GM23338 (cell line): Measurements from ENCODE around the gene HTT. TPM values are rescaled to one million over a fixed set of nuclear protein-coding genes. Genes with fewer than 3 reads are reported as not detected.

Source experiments
- ATAC-seq: fragments of 200-7000 bp; cut with Tn5 transposase; 3 replicates; pipeline ENCODE4 v1.9.1; 2020
- DNase-seq: peaks from one replicate; pipeline ENCODE4 v3.0.0-alpha.2; 2015; ENCODE audit warnings: low spot score
- H2AFZ ChIP-seq: fragments of 200-600 bp; sonication (generic); 2 replicates; pipeline ENCODE4 v1.8.0; 2016; ENCODE audit warnings: antibody characterized with exemption, mild to moderate bottlenecking, moderate library complexity
- H3F3A ChIP-seq: fragments of 200-600 bp; sonication (generic); replicated peaks from 2 replicates; pipeline ENCODE4 v1.8.0; 2017; ENCODE audit warnings: antibody characterized with exemption, mixed run types, low read depth
- H3K27ac ChIP-seq: fragments of 200-600 bp; sonication (generic); 2 replicates; pipeline ENCODE4 v1.6.1; 2016; ENCODE audit warnings: low read depth
- H3K27me3 ChIP-seq: fragments of 200-600 bp; sonication (generic); 2 replicates; pipeline ENCODE4 v1.8.0; 2016; ENCODE audit warnings: mild to moderate bottlenecking, mixed run types, moderate library complexity; ENCODE audit not compliant: insufficient read depth
- H3K36me3 ChIP-seq: fragments of 200-600 bp; sonication (generic); 2 replicates; pipeline ENCODE4 v1.8.0; 2016; ENCODE audit warnings: mild to moderate bottlenecking; ENCODE audit not compliant: insufficient read depth
- H3K4me1 ChIP-seq: fragments of 200-600 bp; sonication (generic); 2 replicates; pipeline ENCODE4 v1.8.0; 2016; ENCODE audit warnings: mild to moderate bottlenecking, moderate library complexity; ENCODE audit not compliant: insufficient read depth
- H3K4me2 ChIP-seq: fragments of 200-600 bp; sonication (generic); 2 replicates; pipeline ENCODE4 v1.7.1; 2017; ENCODE audit warnings: mixed run types
- H3K4me3 ChIP-seq: fragments of 200-600 bp; sonication (generic); 2 replicates; pipeline ENCODE4 v1.6.1; 2016; ENCODE audit warnings: mixed run types
- H3K79me2 ChIP-seq: fragments of 200-600 bp; sonication (generic); replicated peaks from 2 replicates; pipeline ENCODE4 v1.8.0; 2017; ENCODE audit warnings: mild to moderate bottlenecking; ENCODE audit not compliant: insufficient read depth
- H3K9me2 ChIP-seq: fragments of 200-600 bp; sonication (generic); 2 replicates; pipeline ENCODE4 v1.8.0; 2017; ENCODE audit not compliant: insufficient read depth
- H4K20me1 ChIP-seq: fragments of 200-600 bp; sonication (generic); replicated peaks from 2 replicates; pipeline ENCODE4 v1.8.0; 2017; ENCODE audit warnings: mild to moderate bottlenecking; ENCODE audit not compliant: insufficient read depth
- H3K27ac Mint-ChIP-seq: 2 replicates; pipeline ENCODE4 v1.8.0; 2020; ENCODE audit warnings: inconsistent platforms, mild to moderate bottlenecking, moderate library complexity, mixed read lengths
- H3K27me3 Mint-ChIP-seq: 3 replicates; pipeline ENCODE4 v1.8.0; 2022; ENCODE audit warnings: low read depth, mild to moderate bottlenecking, moderate library complexity, mixed read lengths, inconsistent platforms; ENCODE audit not compliant: insufficient read depth, poor library complexity
- H3K36me3 Mint-ChIP-seq: 3 replicates; pipeline ENCODE4 v1.8.0; 2021; ENCODE audit warnings: low read depth, mild to moderate bottlenecking, inconsistent platforms, moderate library complexity, mixed read lengths
- H3K4me1 Mint-ChIP-seq: 3 replicates; pipeline ENCODE4 v1.8.0; 2020; ENCODE audit warnings: mild to moderate bottlenecking, inconsistent platforms, mixed read lengths
- H3K4me3 Mint-ChIP-seq: 3 replicates; pipeline ENCODE4 v1.8.0; 2021; ENCODE audit warnings: moderate library complexity, mild to moderate bottlenecking, inconsistent platforms, mixed read lengths
- H3K9me3 Mint-ChIP-seq: 3 replicates; pipeline ENCODE4 v1.8.0; 2020; ENCODE audit warnings: moderate library complexity, mild to moderate bottlenecking, inconsistent platforms, mixed read lengths
- CREB1 ChIP-seq: fragments of 250-450 bp; sonication (Bioruptor Pico); IDR thresholded peaks from 2 replicates; pipeline ENCODE4 v1.5.0; 2020; ENCODE audit warnings: low read depth, mild to moderate bottlenecking, moderate library complexity
- CTCF ChIP-seq, 2 experiments: fragments of 200-600 bp in 1 of 2; sonication (generic) in 1 of 2; conservative IDR thresholded peaks; 2 replicates each; pipeline versions ENCODE4 v1.5.1 to v1.6.1; 2016 to 2017; ENCODE audit warnings: antibody characterized with exemption in 2 of 2, low read depth in 2 of 2, mild to moderate bottlenecking in 2 of 2, moderate library complexity in 1 of 2
- ETS1 ChIP-seq: IDR thresholded peaks from 2 replicates; pipeline ENCODE4 v1.6.1; 2016; ENCODE audit warnings: antibody characterized with exemption
- EZH2 ChIP-seq: fragments of 200-600 bp; sonication (generic); IDR thresholded peaks from one replicate; pipeline ENCODE4 v1.8.0; 2017; ENCODE audit warnings: antibody characterized with exemption, mild to moderate bottlenecking, low read depth; ENCODE audit not compliant: unreplicated experiment
- EZH2phosphoT487 ChIP-seq: fragments of 200-600 bp; sonication (generic); IDR thresholded peaks from one replicate; pipeline ENCODE4 v1.8.1; 2018; ENCODE audit warnings: antibody characterized with exemption; ENCODE audit not compliant: unreplicated experiment
- POLR2AphosphoS5 ChIP-seq: IDR thresholded peaks from 2 replicates; pipeline ENCODE4 v1.6.1; 2016; ENCODE audit warnings: antibody characterized with exemption, low read depth
- REST ChIP-seq: IDR thresholded peaks from one replicate; pipeline ENCODE4 v1.6.1; 2018; ENCODE audit warnings: antibody characterized with exemption; ENCODE audit not compliant: unreplicated experiment
- STAT1 ChIP-seq: IDR thresholded peaks from one replicate; pipeline ENCODE4 v1.6.1; 2016; ENCODE audit warnings: antibody characterized with exemption; ENCODE audit not compliant: unreplicated experiment
- ZNF114 ChIP-seq: fragments of 250-450 bp; sonication (Bioruptor Pico); IDR thresholded peaks from 2 replicates; pipeline ENCODE4 v1.5.0; 2020; ENCODE audit warnings: mild to moderate bottlenecking, moderate library complexity
- polyA plus RNA-seq: library from polyadenylated mRNA; unstranded; fragments of >200 nt; fragmentation: Nextera tagmentation; extraction: Ambion mirVana; gene quantifications from 2 replicates; pipeline ENCODE4 v1.2.1, GENCODE V29; 2016
- total RNA-seq: library from RNA; depleted of rRNA; stranded (reverse); fragments of >200 nt; shearing (Covaris generic); gene quantifications from 2 replicates; pipeline ENCODE4 v1.2.3, GENCODE V29; 2014

HTT gene
- total and polyA plus RNA-seq, 2 experiments from 2014 or later, result 26.6 to 67.7 TPM

GRCh38 chr4:3121596-3121995, 47.1 kb downstream of the HTT start:
- Histone ChIP-seq H3K36me3 (peaks cover 39% of the 10 kb centered on the region), H3K79me2 (no peaks in the 10 kb centered on the region), H3K27ac (no peak overlapping the region), H3K9me2 (no peaks in the 10 kb centered on the region), H3K27me3 (no peaks in the 10 kb centered on the region), H3K4me2 (no peak overlapping the region), H3F3A (no peaks in the 10 kb centered on the region), H3K4me1 (no peaks in the 10 kb centered on the region), H2AFZ (no peak overlapping the region), H3K4me3 (no peak overlapping the region), H4K20me1 (peaks cover 7% of the 10 kb centered on the region; the same call in 1 of the 2 replicates)
- peaks cover 57% of the 10 kb centered on the region for H3K36me3 Mint-ChIP-seq
- no peak overlapping the region for H3K4me3 Mint-ChIP-seq
- no peaks in the 10 kb centered on the region for H3K4me1 Mint-ChIP-seq
- H3K27me3 Mint-ChIP-seq, result no peaks in the 10 kb centered on the region
- ATAC-seq (no peak), DNase-seq (no peak)
- H3K9me3 Mint-ChIP-seq, result no peaks in the 10 kb centered on the region
- no peak overlapping the region for H3K27ac Mint-ChIP-seq
- no peak for TF ChIP-seq EZH2
- no peak for TF ChIP-seq CTCF (conservative IDR thresholded peaks at IDR 0.05; ENCODE audit: low read depth in 2 of 2)
- TF ChIP-seq EZH2phosphoT487, result no peak
- TF ChIP-seq REST, result no peak
- no peak for TF ChIP-seq ETS1
- no peak for TF ChIP-seq CREB1 (CRISPR knock-in tag)
- TF ChIP-seq STAT1, result no peak

GRCh38 chr4:3122081-3122563, 47.6 kb downstream of the HTT start:
- Mint-ChIP-seq H3K4me1 (no peaks in the 10 kb centered on the region), H3K27ac (no peak overlapping the region), H3K27me3 (no peaks in the 10 kb centered on the region), H3K9me3 (no peaks in the 10 kb centered on the region), H3K36me3 (peaks cover 57% of the 10 kb centered on the region), H3K4me3 (no peak overlapping the region)
- H3K27me3 ChIP-seq, result no peaks in the 10 kb centered on the region
- no peak overlapping the region for H2AFZ ChIP-seq
- no peaks in the 10 kb centered on the region for H3K4me1 ChIP-seq
- H3K4me2 ChIP-seq, result no peak overlapping the region
- no peaks in the 10 kb centered on the region for H3K9me2 ChIP-seq
- no peak overlapping the region for H3K27ac ChIP-seq
- DNase-seq, result no peak
- H4K20me1 ChIP-seq, result peaks cover 7% of the 10 kb centered on the region; the same call in 1 of the 2 replicates
- no peaks in the 10 kb centered on the region for H3F3A ChIP-seq
- H3K79me2 ChIP-seq, result no peaks in the 10 kb centered on the region
- H3K36me3 ChIP-seq, result peaks cover 34% of the 10 kb centered on the region
- no peak for ATAC-seq
- no peak overlapping the region for H3K4me3 ChIP-seq
- TF ChIP-seq ZNF114 (CRISPR knock-in tag) (no peak), ETS1 (no peak), CTCF (conservative IDR thresholded peaks at IDR 0.05; ENCODE audit: low read depth in 2 of 2) (no peak), POLR2AphosphoS5 (no peak)
